Esophagus muscularis mucosa (tissue), 4 donors: ENCODE measurements around the gene IFT81. TPM values are rescaled to one million over a fixed set of nuclear protein-coding genes. Genes with fewer than 3 reads are reported as not detected.
A peak's percentile ranks its signal among the peaks of the same experiment; 100 is the strongest.

Experiments
- DNase-seq: peaks from one replicate; pipeline ENCODE4 v3.0.0-alpha.2; 2017; ENCODE audit errors: extremely low spot score
- H3K27ac ChIP-seq, 4 donors: fragments of 200-600 bp; sonication (generic); replicated peaks in 1 of 4; 1 replicate in 3 of 4; 2 replicates in 1 of 4; pipeline ENCODE4 v1.5.1; 2016 to 2019; ENCODE audit warnings: mild to moderate bottlenecking in 1 of 4
- H3K27me3 ChIP-seq, 4 donors: fragments of 200-600 bp; sonication (generic); one replicate each; pipeline versions ENCODE4 v1.5.1 to v1.6.0; 2016 to 2019
- H3K36me3 ChIP-seq, 4 donors: fragments of 200-600 bp; sonication (generic); one replicate each; pipeline ENCODE4 v1.5.1; 2016 to 2019
- H3K4me1 ChIP-seq, 4 donors: fragments of 200-600 bp; sonication (generic); one replicate each; pipeline ENCODE4 v1.5.1; 2016 to 2019
- H3K4me3 ChIP-seq, 4 donors: fragments of 200-600 bp; sonication (generic); 1 replicate in 2 of 4; 2 replicates in 2 of 4; pipeline ENCODE4 v1.5.1; 2016 to 2019; ENCODE audit warnings: mild to moderate bottlenecking in 4 of 4, moderate library complexity in 1 of 4
- H3K9me3 ChIP-seq, 4 donors: fragments of 200-600 bp; sonication (generic); 1 replicate in 3 of 4; 2 replicates in 1 of 4; pipeline ENCODE4 v1.5.1; 2016 to 2019
- CTCF ChIP-seq, 3 experiments: fragments of 200-600 bp in 2 of 3; fragments of 450-650 bp in 1 of 3; sonication (generic) in 2 of 3; IDR thresholded peaks; one replicate each; pipeline ENCODE4 v1.5.1; 2017 to 2019; ENCODE audit warnings: antibody characterized with exemption in 3 of 3, mild to moderate bottlenecking in 2 of 3, moderate library complexity in 1 of 3
- EP300 ChIP-seq: sonication (generic); formaldehyde crosslinking; IDR thresholded peaks from one replicate; pipeline ENCODE4 v1.6.1; 2017; ENCODE audit warnings: antibody characterized with exemption
- POLR2A ChIP-seq: fragments of 450-650 bp; IDR thresholded peaks from one replicate; pipeline ENCODE4 v1.6.1; 2017; ENCODE audit warnings: antibody characterized with exemption, moderate library complexity, mild to moderate bottlenecking, low read depth
- POLR2AphosphoS5 ChIP-seq, 2 donors: sonication (generic); formaldehyde crosslinking; IDR thresholded peaks; one replicate each; pipeline ENCODE4 v1.6.1; 2017; ENCODE audit warnings: antibody characterized with exemption in 2 of 2
- WGBS: methylation state at CpG from one replicate; pipeline ENCODE4 v1.1.5; 2018; 5-methylcytosine and 5-hydroxymethylcytosine counted together
- intact Hi-C: fragments of 100-400 bp; cut with DNase I; formaldehyde crosslinking; loops from one replicate; pipeline ENCODE4 v1.15.1; 2023
- total RNA-seq, 4 donors: library from RNA; depleted of rRNA; stranded (reverse); fragments of >200 nt; gene quantifications; one replicate each; pipeline versions ENCODE4 v1.1.0 to v1.2.1, GENCODE V29; 2016

The IFT81 gene
- total RNA-seq, 4 donors from 2014 or later = 15.1 to 27.4 (median 15.9) TPM

GRCh38 chr12:110091136-110091711 is 32.9 kb upstream of the IFT81 start:
- no peaks in the 10 kb centered on the region for H3K9me3 ChIP-seq
- WGBS = 74% methylated on average over 3 of the region's 3 CpGs
- H3K4me3 ChIP-seq = no peak overlapping the region
- DNase-seq = no peak
- no peaks in the 10 kb centered on the region for H3K4me1 ChIP-seq
- intact Hi-C loops = no loop called here
- peaks cover 0 to 4% (median 0%) of the 10 kb centered on the region in 4 donors for H3K27me3 ChIP-seq
- H3K27ac ChIP-seq = no peak overlapping the region
- H3K36me3 ChIP-seq = no peaks in the 10 kb centered on the region
- no peak for TF ChIP-seq EP300
- no peak for TF ChIP-seq POLR2AphosphoS5 (IDR thresholded peaks at IDR 0.05)
- TF ChIP-seq CTCF (IDR thresholded peaks at IDR 0.05) = no peak
- TF ChIP-seq POLR2A = no peak

GRCh38 chr12:110093631-110094311 is 30.4 kb upstream of the IFT81 start:
- intact Hi-C loops = no loop called here

GRCh38 chr12:110100315-110100970 is 23.7 kb upstream of the IFT81 start:
- no peaks in the 10 kb centered on the region for H3K27me3 ChIP-seq
- no peaks in the 10 kb centered on the region for H3K9me3 ChIP-seq
- WGBS = 58% methylated on average over 8 of the region's 8 CpGs
- intact Hi-C loops = loop anchor here (5.0 kb wide), 2 partner anchors 122 to 182 kb away; partner anchors contain the start of gene ATP2A2
- peak overlapping the region; percentile 17 to 74 (median 60) for H3K27ac ChIP-seq
- TF ChIP-seq CTCF (IDR thresholded peaks at IDR 0.05) (peak; percentile 85 to 95 (median 86)), EP300 (no peak), POLR2A (no peak), POLR2AphosphoS5 (IDR thresholded peaks at IDR 0.05) (peak; percentile 28 to 36)
- no peaks in the 10 kb centered on the region for H3K36me3 ChIP-seq
- H3K4me1 ChIP-seq = peaks cover 5 to 31% (median 20%) of the 10 kb centered on the region in 4 donors
- no peak overlapping the region for H3K4me3 ChIP-seq
- DNase-seq = no peak

More at GRCh38 chr12:110093631-110094311, 30.4 kb upstream of the IFT81 start:
- Histone ChIP-seq H3K9me3 (no peaks in the 10 kb centered on the region), H3K27me3 (peaks cover 0 to 4% (median 0%) of the 10 kb centered on the region in 4 donors), H3K4me1 (no peaks in the 10 kb centered on the region), H3K4me3 (no peak overlapping the region), H3K27ac (no peak overlapping the region), H3K36me3 (no peaks in the 10 kb centered on the region)
- no peak for TF ChIP-seq CTCF (IDR thresholded peaks at IDR 0.05)
- TF ChIP-seq POLR2AphosphoS5 (IDR thresholded peaks at IDR 0.05) = no peak
- no peak for TF ChIP-seq EP300
- TF ChIP-seq POLR2A = no peak
- no peak for DNase-seq
- 42% methylated on average over 7 of the region's 7 CpGs for WGBS

GRCh38 chr12:110102255-110102654 is 21.9 kb upstream of the IFT81 start:
- H3K36me3 ChIP-seq = no peaks in the 10 kb centered on the region
- no peak overlapping the region for H3K4me3 ChIP-seq
- 87% methylated on average over 3 of the region's 3 CpGs for WGBS
- intact Hi-C loops = loop anchor here (5.0 kb wide), 2 partner anchors 120 to 180 kb away; partner anchors contain the start of gene ATP2A2
- peaks cover 6 to 37% (median 32%) of the 10 kb centered on the region in 4 donors for H3K4me1 ChIP-seq
- H3K9me3 ChIP-seq = no peaks in the 10 kb centered on the region
- peak overlapping the region in 3 of 4 donors; percentile 71 to 75 (median 74) for H3K27ac ChIP-seq
- TF ChIP-seq POLR2A (no peak), CTCF (IDR thresholded peaks at IDR 0.05) (peak; percentile 24 to 41 (median 26))
- H3K27me3 ChIP-seq = no peaks in the 10 kb centered on the region
- DNase-seq = no peak
